Peyer's patch (tissue), 4 donors: ENCODE measurements around the gene MME. TPM values are rescaled to one million over a fixed set of nuclear protein-coding genes. Genes with fewer than 3 reads are reported as not detected.

Source experiments
- DNase-seq, 3 donors: peaks; one replicate each; pipeline ENCODE4 v3.0.0-alpha.2; 2017 to 2019
- H3K27ac ChIP-seq, 4 donors: fragments of 200-600 bp; sonication (generic); one replicate each; pipeline ENCODE4 v1.5.1; 2016 to 2019
- H3K27me3 ChIP-seq, 2 donors: fragments of 200-600 bp; sonication (generic); one replicate each; pipeline ENCODE4 v1.5.1; 2019
- H3K36me3 ChIP-seq, 3 donors: fragments of 200-600 bp; sonication (generic); one replicate each; pipeline ENCODE4 v1.5.1; 2016 to 2019
- H3K4me1 ChIP-seq, 4 donors: fragments of 200-600 bp; sonication (generic); one replicate each; pipeline ENCODE4 v1.5.1; 2016 to 2019
- H3K4me3 ChIP-seq, 4 donors: fragments of 200-600 bp; sonication (generic); 1 replicate in 3 of 4; 2 replicates in 1 of 4; pipeline ENCODE4 v1.5.1; 2016 to 2019; ENCODE audit warnings: mild to moderate bottlenecking in 1 of 4
- H3K9me3 ChIP-seq, 4 donors: fragments of 200-600 bp; sonication (generic); one replicate each; pipeline ENCODE4 v1.5.1; 2016 to 2019; ENCODE audit warnings: mild to moderate bottlenecking in 1 of 4
- POLR2A ChIP-seq, 2 donors: fragments of 450-650 bp; IDR thresholded peaks; one replicate each; pipeline ENCODE4 v1.5.1; 2017; ENCODE audit warnings: antibody characterized with exemption in 2 of 2, mild to moderate bottlenecking in 2 of 2, moderate library complexity in 2 of 2
- total RNA-seq, 4 donors: library from RNA; depleted of rRNA; stranded (reverse); fragments of >200 nt; gene quantifications; one replicate each; pipeline ENCODE4 v1.1.0, GENCODE V29; 2016
- TF ChIP-seq, protein P1 (sequence below), 6 experiments: fragments of 450-650 bp in 4 of 6; fragments of 200-600 bp in 2 of 6; sonication (generic) in 1 of 6; IDR thresholded peaks; one replicate each; pipeline ENCODE4 v1.5.1; 2017 to 2019; ENCODE audit warnings: antibody characterized with exemption in 6 of 6, mild to moderate bottlenecking in 3 of 6, moderate library complexity in 1 of 6

MME gene
- total RNA-seq, 4 donors from 2014 or later = 19.0 to 1,011 (median 511) TPM

DNA sequence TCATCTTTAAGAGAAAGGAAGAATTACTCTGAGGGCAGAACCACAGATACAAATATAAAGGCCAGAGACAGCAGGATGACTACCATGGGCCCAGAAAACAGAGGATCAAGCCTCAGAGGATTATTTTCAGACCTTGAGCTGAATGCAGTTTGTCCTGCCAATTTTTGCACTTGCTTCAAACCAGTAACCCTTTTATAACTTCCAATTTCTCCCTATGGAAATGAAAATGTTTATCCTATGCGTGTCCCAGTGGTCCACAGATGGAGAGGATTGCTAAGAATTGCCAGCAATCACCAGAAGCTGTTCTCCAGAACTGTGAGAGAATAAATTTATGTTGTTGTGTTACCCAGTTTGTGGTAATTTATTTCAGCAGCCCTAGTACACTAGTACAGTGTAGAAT is 26.4 kb upstream of the MME start:
- H3K4me3 ChIP-seq = no peak overlapping the region
- TF ChIP-seq POLR2A (IDR thresholded peaks at IDR 0.05) = no peak
- TF ChIP-seq, protein P1, sequence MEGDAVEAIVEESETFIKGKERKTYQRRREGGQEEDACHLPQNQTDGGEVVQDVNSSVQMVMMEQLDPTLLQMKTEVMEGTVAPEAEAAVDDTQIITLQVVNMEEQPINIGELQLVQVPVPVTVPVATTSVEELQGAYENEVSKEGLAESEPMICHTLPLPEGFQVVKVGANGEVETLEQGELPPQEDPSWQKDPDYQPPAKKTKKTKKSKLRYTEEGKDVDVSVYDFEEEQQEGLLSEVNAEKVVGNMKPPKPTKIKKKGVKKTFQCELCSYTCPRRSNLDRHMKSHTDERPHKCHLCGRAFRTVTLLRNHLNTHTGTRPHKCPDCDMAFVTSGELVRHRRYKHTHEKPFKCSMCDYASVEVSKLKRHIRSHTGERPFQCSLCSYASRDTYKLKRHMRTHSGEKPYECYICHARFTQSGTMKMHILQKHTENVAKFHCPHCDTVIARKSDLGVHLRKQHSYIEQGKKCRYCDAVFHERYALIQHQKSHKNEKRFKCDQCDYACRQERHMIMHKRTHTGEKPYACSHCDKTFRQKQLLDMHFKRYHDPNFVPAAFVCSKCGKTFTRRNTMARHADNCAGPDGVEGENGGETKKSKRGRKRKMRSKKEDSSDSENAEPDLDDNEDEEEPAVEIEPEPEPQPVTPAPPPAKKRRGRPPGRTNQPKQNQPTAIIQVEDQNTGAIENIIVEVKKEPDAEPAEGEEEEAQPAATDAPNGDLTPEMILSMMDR (IDR thresholded peaks at IDR 0.05) = no peak
- H3K27me3 ChIP-seq = no peaks in the 10 kb centered on the region
- H3K27ac ChIP-seq = no peak overlapping the region
- peaks cover 0 to 5% (median 0%) of the 10 kb centered on the region in 4 donors for H3K9me3 ChIP-seq
- H3K4me1 ChIP-seq = no peaks in the 10 kb centered on the region
- DNase-seq = no peak
- H3K36me3 ChIP-seq = no peaks in the 10 kb centered on the region

DNA sequence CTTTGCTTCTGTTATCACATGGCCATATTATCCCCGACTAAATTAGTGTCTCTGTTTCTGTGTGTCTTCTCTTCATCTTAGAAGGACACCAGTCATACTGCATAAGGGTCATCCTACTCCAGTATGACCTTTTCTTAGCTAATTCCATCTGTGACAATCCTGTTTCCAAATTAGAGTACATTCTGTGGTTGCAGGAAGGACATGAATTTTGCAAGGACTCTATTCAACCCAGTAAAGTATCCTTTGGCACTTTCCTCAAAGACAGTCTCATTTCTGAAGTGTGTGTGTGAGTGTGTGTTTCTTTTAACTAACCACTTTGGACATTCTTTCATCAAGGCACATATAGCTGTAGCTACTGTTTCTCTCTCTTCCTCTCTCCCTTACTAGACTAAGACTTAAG is 15.2 kb upstream of the MME start:
- Histone ChIP-seq H3K36me3 (no peaks in the 10 kb centered on the region), H3K27me3 (no peaks in the 10 kb centered on the region), H3K4me1 (no peaks in the 10 kb centered on the region), H3K4me3 (no peak overlapping the region), H3K9me3 (no peaks in the 10 kb centered on the region), H3K27ac (no peak overlapping the region)
- TF ChIP-seq, protein P1 (IDR thresholded peaks at IDR 0.05) = no peak
- no peak for TF ChIP-seq POLR2A (IDR thresholded peaks at IDR 0.05)
- no peak for DNase-seq

DNA sequence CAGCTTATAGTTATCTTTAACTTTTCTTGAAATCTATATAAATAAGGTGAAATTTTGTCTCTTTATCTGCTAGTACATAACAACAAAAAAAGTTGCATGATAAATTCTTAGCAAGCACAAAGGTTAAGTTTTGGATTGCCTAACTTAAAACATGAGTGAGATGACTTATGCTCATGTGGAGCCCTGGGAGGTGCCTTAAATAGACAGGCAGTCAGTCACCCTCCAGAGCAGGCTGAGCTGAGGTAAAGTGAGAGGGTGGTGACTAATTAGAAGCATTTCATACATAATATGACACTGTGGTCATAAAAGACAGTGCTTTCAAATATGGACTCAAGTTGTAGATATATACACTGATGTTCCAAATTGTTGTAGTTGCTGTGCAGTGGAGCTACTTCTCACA is 14.6 kb upstream of the MME start:
- Histone ChIP-seq H3K4me1 (no peaks in the 10 kb centered on the region), H3K4me3 (no peak overlapping the region), H3K27ac (no peak overlapping the region), H3K27me3 (no peaks in the 10 kb centered on the region), H3K9me3 (no peaks in the 10 kb centered on the region), H3K36me3 (no peaks in the 10 kb centered on the region)
- no peak for TF ChIP-seq POLR2A (IDR thresholded peaks at IDR 0.05)
- TF ChIP-seq, protein P1 (IDR thresholded peaks at IDR 0.05) = no peak
- DNase-seq = no peak

DNA sequence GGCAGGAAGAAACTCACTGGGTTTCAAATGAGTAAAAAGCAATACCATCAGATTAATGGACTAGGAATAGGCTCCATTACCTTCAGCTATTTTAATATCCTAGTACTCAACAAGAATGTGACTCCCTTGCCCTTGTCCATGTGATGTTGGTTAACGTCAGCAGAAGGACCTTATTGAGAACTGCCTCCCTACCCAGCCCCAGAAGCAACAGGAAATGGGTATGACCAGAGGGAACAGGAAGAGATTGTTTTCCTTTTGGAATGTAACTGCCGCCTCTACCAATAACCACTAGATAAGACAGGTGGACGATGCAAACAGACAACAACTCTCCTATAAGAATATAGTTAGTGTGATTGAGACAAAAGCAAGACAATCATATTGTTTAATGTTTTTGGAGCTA is 10.4 kb upstream of the MME start:
- TF ChIP-seq, protein P1 (IDR thresholded peaks at IDR 0.05) = no peak
- no peak for TF ChIP-seq POLR2A (IDR thresholded peaks at IDR 0.05)
- Histone ChIP-seq H3K4me1 (no peaks in the 10 kb centered on the region), H3K27me3 (no peaks in the 10 kb centered on the region), H3K9me3 (no peaks in the 10 kb centered on the region), H3K27ac (no peak overlapping the region), H3K4me3 (no peak overlapping the region), H3K36me3 (no peaks in the 10 kb centered on the region)
- no peak for DNase-seq

DNA sequence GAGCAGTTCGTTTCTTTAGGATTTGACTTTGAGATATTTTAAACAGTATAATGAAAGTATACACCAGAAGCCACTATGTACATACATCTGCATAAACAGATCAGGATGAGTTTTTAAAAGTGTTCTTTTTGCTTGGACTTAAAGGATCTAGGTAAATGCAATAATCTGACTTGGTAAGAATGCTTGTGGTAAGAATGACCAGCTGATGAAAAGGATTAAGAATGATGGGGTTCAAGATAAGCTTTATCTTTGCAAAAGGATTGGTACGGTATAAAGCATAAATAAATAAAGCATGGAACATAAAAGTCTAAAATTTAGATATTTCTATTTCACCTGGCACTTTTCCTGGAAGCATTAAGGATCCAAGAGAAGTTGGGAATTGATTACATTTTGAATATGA is 9.8 kb upstream of the MME start:
- H3K36me3 ChIP-seq = no peaks in the 10 kb centered on the region
- no peaks in the 10 kb centered on the region for H3K9me3 ChIP-seq
- H3K27ac ChIP-seq = no peak overlapping the region
- TF ChIP-seq POLR2A (IDR thresholded peaks at IDR 0.05) = no peak
- TF ChIP-seq, protein P1 (IDR thresholded peaks at IDR 0.05) = no peak
- no peak overlapping the region for H3K4me3 ChIP-seq
- H3K27me3 ChIP-seq = no peaks in the 10 kb centered on the region
- no peak for DNase-seq
- no peaks in the 10 kb centered on the region for H3K4me1 ChIP-seq

DNA sequence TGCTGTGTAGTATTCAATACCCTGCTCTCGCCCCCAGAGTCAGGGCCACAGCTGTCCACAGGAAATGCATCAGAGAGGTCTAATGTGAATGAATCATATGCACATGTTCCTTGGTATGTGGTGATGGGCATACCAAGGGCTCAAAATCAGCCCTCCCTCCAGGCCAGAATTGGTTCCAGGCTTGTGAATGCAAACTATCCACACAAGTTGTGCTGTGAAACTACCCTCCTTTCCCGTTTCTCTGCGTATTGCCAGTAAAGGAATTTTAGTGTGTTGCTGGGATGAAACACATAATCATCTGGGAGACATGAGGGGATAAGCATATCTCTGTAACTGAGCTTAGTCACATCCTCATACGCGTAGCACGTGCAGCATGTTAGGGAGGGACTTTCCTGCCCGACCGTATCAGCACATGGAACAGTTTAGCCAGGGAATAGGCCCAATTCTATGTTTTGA is 9.2 kb upstream of the MME start:
- no peak for DNase-seq
- no peaks in the 10 kb centered on the region for H3K36me3 ChIP-seq
- H3K4me3 ChIP-seq = no peak overlapping the region
- no peak overlapping the region for H3K27ac ChIP-seq
- no peaks in the 10 kb centered on the region for H3K4me1 ChIP-seq
- H3K27me3 ChIP-seq = no peaks in the 10 kb centered on the region
- H3K9me3 ChIP-seq = no peaks in the 10 kb centered on the region
- TF ChIP-seq, protein P1 (IDR thresholded peaks at IDR 0.05) = no peak
- TF ChIP-seq POLR2A (IDR thresholded peaks at IDR 0.05) = no peak
